ENCODE results near the gene RAP1GAP2.
"Not testable (repeated sequence)": the region's sequence is repeated elsewhere in the genome, so short reads cannot be mapped to it uniquely, and the experiment has no call there.

The RAP1GAP2 gene

GRCh38 chr17:2978116-2978515 is 181.9 kb downstream of the RAP1GAP2 start:
- DNase-seq: no peak

GRCh38 chr17:2978991-2979390 is 182.8 kb downstream of the RAP1GAP2 start:
- DNase-seq: no peak

DNA sequence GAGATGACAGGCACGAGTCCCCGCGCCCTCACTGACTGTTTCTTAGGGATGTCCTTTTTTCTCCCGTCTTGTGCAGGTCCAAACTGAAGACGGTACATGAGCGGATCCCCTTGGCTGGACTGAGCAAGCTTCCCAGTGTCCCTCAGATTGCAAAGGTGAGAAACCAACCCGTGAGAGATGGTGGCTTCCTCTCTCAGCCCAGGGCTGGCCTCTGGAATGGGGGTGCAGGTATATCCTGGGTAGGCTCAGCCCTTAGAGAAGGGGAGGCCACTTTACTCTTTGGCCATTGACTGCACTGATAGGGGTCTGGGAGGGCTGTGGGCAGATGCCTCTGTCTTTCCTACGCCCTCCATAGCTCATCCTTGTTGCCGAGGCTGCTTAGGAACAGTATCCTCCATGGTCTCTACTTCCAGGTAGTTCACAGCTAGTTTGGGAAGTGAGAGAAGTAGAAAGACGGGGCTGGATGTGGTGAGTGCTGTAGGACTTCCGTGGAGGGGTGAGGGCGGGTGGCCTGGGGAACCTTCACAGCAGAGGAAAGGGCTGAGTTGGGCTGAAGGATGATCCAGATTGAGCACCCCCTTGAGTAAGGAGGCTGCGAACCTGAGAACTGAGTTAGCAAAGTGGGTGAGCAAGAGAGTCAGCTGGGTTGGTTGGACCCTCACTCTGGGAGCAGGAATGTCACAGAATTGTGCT is 184.1 kb downstream of the RAP1GAP2 start:
- peak in 1 of 2 donors; percentile 6 for DNase-seq

DNA sequence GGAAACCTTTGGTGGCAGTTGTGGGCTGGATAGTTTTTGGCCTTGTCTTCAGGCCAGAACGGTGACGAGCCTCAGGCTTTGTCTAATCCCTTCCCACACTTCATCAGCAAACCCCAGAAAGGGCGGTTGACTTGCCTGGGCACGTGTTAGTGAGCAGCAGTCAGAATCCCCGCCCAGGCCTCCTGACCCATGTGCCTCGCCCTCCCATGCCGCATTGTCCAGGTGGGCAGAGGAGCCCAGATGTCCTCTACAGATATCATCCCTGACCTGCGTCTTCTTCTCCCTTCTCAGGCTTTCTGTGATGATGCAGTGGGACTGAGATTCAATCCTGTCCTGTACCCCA is 184.6 kb downstream of the RAP1GAP2 start:
- peak in 1 of 2 donors; percentile 4 for DNase-seq

DNA sequence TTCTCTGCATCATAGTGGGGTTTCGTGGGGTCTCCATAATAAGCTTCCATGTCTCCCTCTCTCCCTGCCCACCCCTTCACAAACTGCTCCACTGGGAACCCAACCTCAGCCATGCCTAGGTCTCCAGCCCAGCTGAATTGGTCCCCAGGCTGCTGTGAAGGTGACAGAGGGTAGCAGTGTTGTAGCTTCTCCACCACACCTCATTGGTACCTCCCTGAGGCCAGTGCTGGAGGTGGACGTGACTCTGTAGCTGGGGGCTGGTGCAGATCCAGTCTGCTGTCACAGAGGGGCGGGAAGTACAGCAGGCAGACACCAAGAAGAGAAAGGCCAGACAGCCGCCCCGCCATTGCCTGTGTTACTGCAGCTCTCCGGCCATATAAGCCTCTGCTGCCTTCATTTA is 185.1 kb downstream of the RAP1GAP2 start:
- DNase-seq: peak in 1 of 2 donors; percentile 0

DNA sequence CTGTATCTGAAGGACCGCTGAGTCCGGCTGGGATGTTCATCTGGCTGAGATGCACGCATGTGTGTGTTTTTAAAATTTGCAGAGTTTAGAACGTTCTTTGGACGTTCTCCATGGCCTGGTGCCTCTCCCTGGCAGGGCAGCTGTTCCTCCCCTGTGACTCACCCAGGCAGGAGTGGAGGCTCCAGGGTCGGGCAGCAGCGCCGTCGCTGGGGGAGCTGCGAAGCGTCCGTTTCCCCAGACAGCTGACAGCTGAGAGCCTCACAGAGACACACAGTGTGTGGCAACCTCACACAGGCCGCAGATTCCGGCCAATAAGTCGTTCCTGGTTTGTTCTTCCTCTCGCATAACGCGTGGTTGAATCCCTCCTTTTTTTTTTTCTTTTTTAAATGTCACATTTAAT is 186.6 kb downstream of the RAP1GAP2 start:
- no peak for DNase-seq

DNA sequence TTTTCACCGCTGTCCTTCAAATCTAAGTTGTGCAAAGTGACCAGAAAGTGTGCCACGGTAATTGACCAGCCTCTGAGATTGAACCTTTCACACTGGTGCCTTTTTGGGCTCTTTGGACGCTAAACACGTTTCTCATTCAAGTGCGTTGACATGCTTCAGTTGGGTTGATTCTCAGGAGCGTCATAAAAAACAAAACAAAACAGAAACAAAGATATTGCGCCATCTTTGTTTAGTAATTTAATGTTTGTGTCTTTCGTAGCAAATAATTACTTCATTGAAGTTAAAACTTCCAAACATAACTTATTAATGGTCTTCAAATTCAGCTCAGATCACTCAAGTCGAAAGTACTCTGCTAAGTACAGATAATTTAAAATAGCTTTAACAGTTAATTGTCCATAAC is 187.0 kb downstream of the RAP1GAP2 start:
- DNase-seq: no peak

- DNase-seq: no peak
Observed at GRCh38 chr17:2985318-2985717, 189.1 kb downstream of the RAP1GAP2 start.

- no peak for DNase-seq
Observed at GRCh38 chr17:2986925-2987324, 190.7 kb downstream of the RAP1GAP2 start.

DNA sequence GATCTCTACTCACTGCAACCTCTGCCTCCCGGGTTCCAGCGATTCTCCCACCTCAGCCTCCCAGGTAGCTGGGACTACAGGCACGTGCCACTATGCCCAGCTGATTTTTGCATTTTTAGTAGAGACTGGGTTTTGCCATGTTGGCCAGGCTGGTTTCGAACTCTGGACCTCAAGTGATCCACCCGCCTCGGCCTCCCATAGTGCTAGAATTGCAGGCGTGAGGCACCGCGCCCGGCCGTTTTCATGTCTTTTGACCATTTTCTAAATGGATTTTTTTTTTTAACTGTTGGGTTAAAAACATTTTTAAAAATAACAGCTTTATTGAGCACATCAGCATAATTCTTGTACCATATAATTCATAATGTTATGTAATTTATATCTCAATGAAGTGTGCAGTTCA is 193.2 kb downstream of the RAP1GAP2 start:
- not testable (repeated sequence) for DNase-seq

DNA sequence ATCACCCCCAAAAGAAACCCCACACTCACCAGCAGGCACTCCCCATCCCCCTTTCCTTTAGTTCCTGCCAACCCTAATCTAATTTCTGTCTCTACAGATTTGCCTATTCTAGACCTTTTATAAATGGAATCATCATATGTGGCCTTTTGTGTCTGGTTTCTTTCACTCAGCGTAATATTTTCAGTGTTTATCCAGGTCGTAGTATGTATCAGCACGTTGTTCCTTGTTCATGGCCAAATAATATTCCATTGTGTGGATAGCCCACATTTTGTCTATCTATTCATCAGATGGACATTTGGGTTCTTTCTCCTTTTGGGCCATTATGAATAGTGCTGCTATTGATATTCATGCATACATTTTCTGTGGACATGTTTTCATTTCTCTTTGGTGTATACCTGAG is 193.6 kb downstream of the RAP1GAP2 start:
- DNase-seq: no peak

DNA sequence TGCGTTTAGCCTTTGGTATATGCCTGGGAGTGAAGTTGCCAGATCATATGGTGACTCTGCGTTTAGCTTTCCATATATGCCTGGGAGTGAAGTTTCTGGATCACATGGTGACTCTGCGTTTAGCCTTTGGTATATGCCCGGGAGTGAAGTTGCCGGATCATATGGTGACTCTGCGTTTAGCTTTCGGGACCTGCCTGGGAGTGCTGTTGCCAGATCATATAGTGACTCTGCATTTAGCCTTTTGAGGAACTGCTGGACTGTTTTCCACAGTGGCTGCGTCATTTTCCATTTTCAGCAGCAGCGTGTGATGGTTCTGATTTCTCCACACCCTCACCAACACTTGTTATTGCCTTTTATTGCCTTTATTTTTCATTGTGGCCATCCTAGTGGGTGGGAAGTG is 194.2 kb downstream of the RAP1GAP2 start:
- no peak for DNase-seq

GRCh38 chr17:2991396-2992180 is 195.3 kb downstream of the RAP1GAP2 start:
- DNase-seq: not testable (repeated sequence)

DNA sequence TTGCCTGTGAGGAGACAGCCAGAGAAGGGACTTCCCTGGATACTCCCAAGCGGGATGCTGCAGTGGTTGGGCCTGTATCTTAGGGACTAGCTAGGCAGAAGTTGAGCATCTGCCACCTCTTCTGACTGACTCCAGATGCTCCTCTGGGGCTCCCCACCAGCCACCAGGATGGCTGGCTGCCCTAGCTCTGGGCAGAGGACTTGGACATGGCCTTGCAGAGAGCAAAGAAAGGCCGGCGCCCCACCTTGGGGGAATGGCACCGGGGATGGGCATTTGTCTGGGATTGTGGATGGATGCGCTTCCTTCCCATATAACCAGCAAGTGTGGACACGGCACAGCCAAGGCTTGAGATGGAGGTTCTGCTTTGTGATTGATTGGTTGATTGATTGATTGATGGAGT is 198.2 kb downstream of the RAP1GAP2 start:
- no peak for DNase-seq

DNA sequence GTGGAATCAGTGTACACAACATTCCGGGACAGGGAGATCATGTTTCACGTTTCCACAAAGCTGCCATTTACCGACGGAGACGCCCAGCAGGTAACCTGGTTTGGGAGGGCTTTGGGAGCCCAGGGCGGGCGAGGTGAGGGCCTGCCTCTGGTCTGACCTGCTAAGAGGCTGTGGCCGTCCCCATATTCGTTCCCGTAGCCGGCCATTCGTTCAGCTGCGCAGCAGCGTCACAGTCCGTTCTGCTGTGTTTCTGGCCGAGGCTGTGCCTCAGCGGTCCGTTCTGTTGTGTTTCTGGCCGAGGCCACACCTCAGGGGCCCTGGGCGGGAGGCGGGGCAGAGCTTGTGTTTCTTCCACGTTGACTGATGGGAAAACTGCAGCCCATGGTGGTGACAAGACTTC is 199.1 kb downstream of the RAP1GAP2 start:
- no peak for DNase-seq

- DNase-seq: no peak
Observed at GRCh38 chr17:2995886-2996809, 199.9 kb downstream of the RAP1GAP2 start.

GRCh38 chr17:2996810-2997670 is 200.8 kb downstream of the RAP1GAP2 start:
- DNase-seq: no peak

GRCh38 chr17:2998469-2998901 is 202.2 kb downstream of the RAP1GAP2 start:
- DNase-seq: not testable (repeated sequence)

DNA sequence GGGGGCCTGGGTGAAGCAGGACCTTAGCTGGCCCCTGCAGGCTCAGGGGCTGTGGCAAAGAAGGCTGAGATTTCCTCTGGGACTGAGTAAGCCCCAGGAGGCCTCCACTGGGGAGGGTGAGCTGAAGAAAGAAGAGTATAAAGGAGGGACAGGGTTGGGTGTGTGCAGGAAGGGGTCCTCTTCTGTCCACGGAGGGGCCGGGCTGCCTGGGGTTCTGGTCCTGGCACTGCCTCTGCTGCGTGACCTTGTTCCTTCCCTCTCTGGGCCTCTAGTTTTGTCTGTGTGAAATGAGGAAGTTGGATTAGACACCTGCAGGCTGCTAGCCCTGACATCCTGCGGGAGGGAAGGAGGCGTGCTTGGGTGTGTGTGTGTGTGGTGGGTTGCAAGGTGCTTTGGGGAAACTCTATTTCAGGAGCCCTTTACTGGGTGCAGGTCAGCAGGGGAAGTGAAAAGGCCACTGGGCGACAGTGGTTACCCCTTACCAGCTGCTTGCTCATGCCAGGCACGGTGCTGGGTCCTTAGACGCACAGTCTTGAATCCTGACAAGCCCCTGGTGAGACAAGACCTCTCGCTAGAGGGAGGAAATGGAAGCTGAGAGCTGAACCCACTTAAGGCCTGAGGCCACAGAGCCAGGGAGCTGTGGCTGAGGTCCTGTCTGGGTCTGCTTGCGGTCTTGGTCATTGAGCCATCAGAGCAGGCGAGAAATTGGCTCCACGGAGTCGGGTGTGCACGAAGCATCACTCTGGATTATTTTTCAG is 206.5 kb downstream of the RAP1GAP2 start:
- no peak for DNase-seq

DNA sequence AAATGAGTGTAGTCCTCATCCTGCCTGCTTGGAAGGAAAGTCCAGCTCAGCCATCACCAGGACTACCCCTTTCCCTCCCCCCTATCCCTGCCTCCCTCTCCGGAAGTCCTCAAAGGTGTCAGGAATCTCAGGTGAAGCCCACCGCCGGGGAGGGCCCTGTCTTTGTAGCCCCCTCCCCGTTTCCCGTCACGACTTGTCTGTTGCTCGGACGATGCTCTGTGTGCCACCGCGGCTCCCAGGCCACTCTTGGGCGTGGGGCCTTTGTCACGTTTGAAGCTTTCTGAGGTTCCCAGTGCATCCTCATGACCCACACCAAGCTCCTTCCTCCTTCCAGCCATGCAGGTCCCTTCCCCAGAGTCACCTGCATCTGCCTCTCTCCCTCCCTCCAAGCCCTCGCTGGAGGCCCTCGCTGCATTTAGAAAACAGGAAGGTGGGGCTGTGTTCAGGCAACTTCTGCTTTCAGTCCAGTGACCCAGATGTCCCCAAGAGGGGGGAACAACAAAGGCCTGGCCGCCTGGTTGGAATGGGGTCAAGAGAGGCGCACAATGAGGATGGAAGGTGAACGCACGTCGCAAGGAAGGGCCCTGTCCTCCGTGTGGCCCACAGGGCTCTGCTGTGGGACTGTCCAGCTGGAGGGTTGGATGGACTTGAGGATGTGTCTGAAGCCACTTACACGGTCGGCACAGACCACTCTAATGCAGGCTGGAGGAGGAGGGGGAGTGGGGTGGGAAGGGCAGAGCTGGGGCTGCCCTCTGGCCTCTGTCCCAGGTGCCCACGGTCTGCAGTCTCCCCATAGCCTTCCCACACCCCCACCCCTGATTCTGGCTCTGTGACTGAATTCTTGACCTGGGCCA is 207.3 kb downstream of the RAP1GAP2 start:
- no peak for DNase-seq

Data from stimulated activated CD4-positive, alpha-beta T cell treated with anti-CD3 and anti-CD28 coated beads, Interleukin-2, amount 100 ng/mL, for 24 hours (primary cell).